Measurements from ENCODE around the gene STIM2. TPM values are rescaled to one million over a fixed set of nuclear protein-coding genes. Genes with fewer than 3 reads are reported as not detected.
"Not testable (repeated sequence)": the region's sequence is repeated elsewhere in the genome, so short reads cannot be mapped to it uniquely, and the experiment has no call there.

The STIM2 gene
- total and polyA plus RNA-seq, 2 of the 4 experiments (the other 2 are of a cell fraction) = 16.1 to 27.6 TPM

DNA sequence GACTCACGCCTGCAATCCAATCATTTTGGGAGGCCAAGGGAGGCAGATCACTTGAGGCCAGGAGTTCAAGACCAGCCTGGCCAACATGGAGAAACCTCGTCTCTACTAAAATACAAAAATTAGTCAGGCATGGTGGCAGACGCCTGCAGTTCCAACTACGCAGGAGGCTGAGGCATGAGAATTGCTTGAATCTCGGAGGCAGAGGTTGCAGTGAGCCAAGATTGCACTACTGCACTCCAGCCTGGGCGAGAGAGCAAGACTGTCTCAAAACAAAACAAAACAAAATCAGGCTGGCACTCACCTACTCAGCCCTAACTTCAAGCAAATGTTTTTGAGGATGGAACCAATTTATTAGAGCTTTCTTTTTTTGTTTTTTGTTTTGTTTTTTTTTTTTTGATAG lies 33.3 kb upstream of the STIM2 start:
- H3K14ac ChIP-seq (replicated peaks; ENCODE audit: low read depth, low read length); CTCF ChIA-PET; H4K91ac ChIP-seq (ENCODE audit: insufficient read depth, low read depth, low read length); H2BK120ac ChIP-seq (ENCODE audit: low read depth, low read length); dilution Hi-C loops (cut with HindIII; ENCODE audit: low sequenced_read_pairs, unreplicated experiment); BruUV-seq (replicated peaks); H3K27ac ChIP-seq (ENCODE audit: insufficient read depth, low read length); H2BK15ac ChIP-seq (ENCODE audit: low read depth, low read length); H3K56ac ChIP-seq (ENCODE audit: extremely low read depth, insufficient read depth, low read length); H4K5ac ChIP-seq (ENCODE audit: low read depth, low read length); H3K4ac ChIP-seq (ENCODE audit: low read depth, low read length); H3K4me2 ChIP-seq (ENCODE audit: low read depth, low read length); H2AK9ac ChIP-seq (replicated peaks; ENCODE audit: low read depth, low read length, poor library complexity); H3K27me3 ChIP-seq (ENCODE audit: control insufficient read depth, insufficient read depth, low read length); H3K18ac ChIP-seq (ENCODE audit: low read depth, low read length); DNase-seq; H2AFZ ChIP-seq (replicated peaks; ENCODE audit: low read length, poor library complexity); H2BK5ac ChIP-seq (ENCODE audit: low read depth, low read length, poor library complexity, severe bottlenecking); H3K4me1 ChIP-seq (ENCODE audit: control insufficient read depth, insufficient read depth, low read length); H3K36me3 ChIP-seq (ENCODE audit: control insufficient read depth, insufficient read depth, low read length); H4K20me1 ChIP-seq (ENCODE audit: insufficient read depth, low read length); H3K9ac ChIP-seq (ENCODE audit: low read depth, low read length); H3K9me1 ChIP-seq (ENCODE audit: insufficient read depth, low read length); H2BK20ac ChIP-seq (ENCODE audit: low read depth, low read length); H3K4me3 ChIP-seq (ENCODE audit: insufficient read depth, low read depth, low read length); H3K9me3 ChIP-seq (ENCODE audit: control insufficient read depth, insufficient read depth, low read length); H4K8ac ChIP-seq (ENCODE audit: low read depth in 2 of 2, low read length in 2 of 2); ATAC-seq (ENCODE audit: low read depth); in situ Hi-C loops (cut with MboI; ENCODE audit: low sequenced_read_pairs); H3K23ac ChIP-seq (ENCODE audit: low read depth, low read length); intact Hi-C loops (cut with micrococcal nuclease); H3K79me1 ChIP-seq (ENCODE audit: low read depth in 1 of 2, low read length in 2 of 2); H2AK5ac ChIP-seq (ENCODE audit: low read depth, low read length): not testable (repeated sequence)
- POLR2A ChIA-PET (ENCODE audit: unreplicated experiment) = interaction anchor here (0.6 kb wide), 1 partner anchor 502 kb away, joined by 3 read pairs; no protein-coding TSS in a partner anchor
- 100% methylated on average over 2 of the region's 6 CpGs; no CpG with 5 or more reads in 1 of the 2 experiments for WGBS, 2 experiments (ENCODE audit: extremely low coverage in 2 of 2, insufficient read length in 1 of 2)
